Osteoblast (primary cell): ENCODE results near the gene NVL. TPM values are rescaled to one million over a fixed set of nuclear protein-coding genes. Genes with fewer than 3 reads are reported as not detected.

Experiments used
- DNase-seq: peaks from one replicate; pipeline ENCODE4 v3.0.0; 2011; ENCODE audit warnings: low spot score, mixed read lengths; ENCODE audit not compliant: insufficient read length; ENCODE audit errors: missing footprints
- H2AFZ ChIP-seq: 2 replicates; pipeline ENCODE4 v1.6.0; 2011; ENCODE audit warnings: mild to moderate bottlenecking, low read length
- H3K27ac ChIP-seq: 2 replicates; pipeline ENCODE4 v1.5.1; 2011; ENCODE audit warnings: mild to moderate bottlenecking, low read depth, low read length, moderate library complexity
- H3K27me3 ChIP-seq: 2 replicates; pipeline ENCODE4 v1.6.0; 2012; ENCODE audit warnings: mild to moderate bottlenecking, control low read depth, inconsistent platforms, low read length, moderate library complexity; ENCODE audit not compliant: insufficient read depth
- H3K36me3 ChIP-seq: 2 replicates; pipeline ENCODE4 v1.5.1; 2011; ENCODE audit warnings: mild to moderate bottlenecking, low read length, control low read depth, moderate library complexity; ENCODE audit not compliant: insufficient read depth
- H3K4me1 ChIP-seq: 2 replicates; pipeline ENCODE4 v1.5.1; 2011; ENCODE audit warnings: mild to moderate bottlenecking, low read length, control low read depth, moderate library complexity; ENCODE audit not compliant: insufficient read depth
- H3K4me2 ChIP-seq: 2 replicates; pipeline ENCODE4 v1.6.0; 2011; ENCODE audit warnings: mild to moderate bottlenecking, low read length; ENCODE audit not compliant: insufficient read depth
- H3K4me3 ChIP-seq: fragments of 200-600 bp; sonication (generic); 3 replicates; pipeline ENCODE4 v1.5.1; 2012; ENCODE audit warnings: mild to moderate bottlenecking, low read length, inconsistent platforms; ENCODE audit not compliant: insufficient read depth
- H3K79me2 ChIP-seq: 2 replicates; pipeline ENCODE4 v1.6.0; 2012; ENCODE audit warnings: mild to moderate bottlenecking, low read length, control low read depth, inconsistent platforms; ENCODE audit not compliant: insufficient read depth
- H3K9me3 ChIP-seq: 2 replicates; pipeline ENCODE4 v1.5.1; 2011; ENCODE audit warnings: low read depth, low read length, control low read depth
- H4K20me1 ChIP-seq: 2 replicates; pipeline ENCODE4 v1.6.0; 2012; ENCODE audit warnings: mild to moderate bottlenecking, low read length, control low read depth; ENCODE audit not compliant: insufficient read depth
- total RNA-seq: library from RNA; depleted of rRNA; stranded (reverse); fragments of >200 nt; gene quantifications from 2 replicates; pipeline ENCODE4 v1.2.3, GENCODE V29; 2012
- TF ChIP-seq, protein P1 (sequence below): IDR thresholded peaks from 2 replicates; pipeline ENCODE4 v1.5.1; 2011; ENCODE audit warnings: mild to moderate bottlenecking, low read depth, low read length, moderate library complexity; ENCODE audit errors: extremely low read depth

Gene NVL
- total RNA-seq, 1 donor, result 20.6 TPM

DNA sequence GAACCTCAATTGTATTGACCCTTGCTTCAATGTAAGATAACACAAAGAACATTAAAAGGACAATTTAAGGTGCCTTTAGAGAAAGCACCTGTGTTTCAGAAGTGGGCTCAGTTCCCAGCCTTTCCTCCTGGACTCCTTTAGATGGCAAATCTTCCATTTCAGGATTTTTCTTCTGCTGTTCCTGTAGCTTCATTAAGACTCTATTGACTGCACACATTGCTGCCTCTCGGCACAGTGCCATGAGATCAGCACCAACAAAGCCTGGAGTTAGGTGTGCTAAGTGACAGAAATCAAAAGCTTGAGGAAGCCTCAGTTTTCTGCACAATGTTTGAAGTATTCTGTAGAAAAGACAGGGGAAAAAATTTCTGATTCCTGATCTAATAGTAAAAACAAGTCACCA is 40.6 kb downstream of the NVL start:
- no peaks in the 10 kb centered on the region for H4K20me1 ChIP-seq
- H3K36me3 ChIP-seq, result peaks cover 44% of the 10 kb centered on the region
- no peak for DNase-seq
- TF ChIP-seq, protein P1, sequence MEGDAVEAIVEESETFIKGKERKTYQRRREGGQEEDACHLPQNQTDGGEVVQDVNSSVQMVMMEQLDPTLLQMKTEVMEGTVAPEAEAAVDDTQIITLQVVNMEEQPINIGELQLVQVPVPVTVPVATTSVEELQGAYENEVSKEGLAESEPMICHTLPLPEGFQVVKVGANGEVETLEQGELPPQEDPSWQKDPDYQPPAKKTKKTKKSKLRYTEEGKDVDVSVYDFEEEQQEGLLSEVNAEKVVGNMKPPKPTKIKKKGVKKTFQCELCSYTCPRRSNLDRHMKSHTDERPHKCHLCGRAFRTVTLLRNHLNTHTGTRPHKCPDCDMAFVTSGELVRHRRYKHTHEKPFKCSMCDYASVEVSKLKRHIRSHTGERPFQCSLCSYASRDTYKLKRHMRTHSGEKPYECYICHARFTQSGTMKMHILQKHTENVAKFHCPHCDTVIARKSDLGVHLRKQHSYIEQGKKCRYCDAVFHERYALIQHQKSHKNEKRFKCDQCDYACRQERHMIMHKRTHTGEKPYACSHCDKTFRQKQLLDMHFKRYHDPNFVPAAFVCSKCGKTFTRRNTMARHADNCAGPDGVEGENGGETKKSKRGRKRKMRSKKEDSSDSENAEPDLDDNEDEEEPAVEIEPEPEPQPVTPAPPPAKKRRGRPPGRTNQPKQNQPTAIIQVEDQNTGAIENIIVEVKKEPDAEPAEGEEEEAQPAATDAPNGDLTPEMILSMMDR, result no peak
- H3K9me3 ChIP-seq, result no peaks in the 10 kb centered on the region
- no peaks in the 10 kb centered on the region for H3K4me1 ChIP-seq
- H3K27me3 ChIP-seq, result no peaks in the 10 kb centered on the region
- no peak overlapping the region for H3K27ac ChIP-seq
- no peak overlapping the region for H2AFZ ChIP-seq
- H3K4me2 ChIP-seq, result no peak overlapping the region
- H3K4me3 ChIP-seq, result no peak overlapping the region
- H3K79me2 ChIP-seq, result no peaks in the 10 kb centered on the region

DNA sequence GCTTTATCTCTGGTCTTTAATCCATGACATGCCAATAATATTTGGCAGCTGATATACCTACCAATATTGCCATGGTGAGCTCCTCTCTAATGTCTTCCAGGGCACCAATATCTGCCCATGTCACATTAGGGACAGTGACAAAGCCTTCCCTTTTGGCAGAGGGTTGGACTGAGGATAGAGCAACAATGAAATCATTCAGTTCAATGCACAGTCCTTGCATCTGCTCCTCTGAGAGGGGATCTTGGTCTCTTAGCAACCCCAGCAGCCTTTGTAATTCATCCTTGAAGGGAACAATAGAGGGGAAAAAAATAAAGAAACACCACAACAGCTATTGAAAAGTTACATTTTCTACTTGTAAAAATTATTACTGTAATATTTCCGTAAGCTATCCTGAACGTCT is 42.3 kb downstream of the NVL start:
- Histone ChIP-seq H2AFZ (no peak overlapping the region), H3K79me2 (no peaks in the 10 kb centered on the region), H3K4me3 (no peak overlapping the region), H3K27me3 (no peaks in the 10 kb centered on the region), H3K9me3 (no peaks in the 10 kb centered on the region), H4K20me1 (no peaks in the 10 kb centered on the region), H3K4me2 (no peak overlapping the region), H3K27ac (no peak overlapping the region), H3K4me1 (no peaks in the 10 kb centered on the region), H3K36me3 (peaks cover 33% of the 10 kb centered on the region)
- DNase-seq, result no peak
- TF ChIP-seq, protein P1, result no peak

DNA sequence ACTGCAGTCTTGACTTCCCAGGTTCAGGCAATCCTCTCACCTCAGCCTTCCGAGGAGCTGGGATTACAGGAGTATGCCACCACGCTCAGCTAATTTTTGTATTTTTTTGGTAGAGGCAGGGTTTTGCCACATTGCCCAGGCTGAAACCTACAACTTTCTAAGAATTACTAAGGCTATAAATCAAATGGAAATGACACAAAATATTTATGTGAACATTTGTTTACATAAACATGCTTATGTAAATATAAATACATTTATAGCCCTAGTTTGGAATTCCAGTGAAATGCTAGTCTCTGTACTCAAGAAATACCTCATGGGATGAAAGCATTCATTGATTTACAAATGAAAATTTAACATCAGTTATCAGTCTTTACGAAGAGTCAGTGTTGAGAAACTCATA is 47.8 kb downstream of the NVL start:
- H3K27me3 ChIP-seq, result no peaks in the 10 kb centered on the region
- H3K9me3 ChIP-seq, result no peaks in the 10 kb centered on the region
- H3K79me2 ChIP-seq, result no peaks in the 10 kb centered on the region
- peaks cover 26% of the 10 kb centered on the region for H3K36me3 ChIP-seq
- no peak overlapping the region for H3K27ac ChIP-seq
- no peak for DNase-seq
- H3K4me1 ChIP-seq, result no peaks in the 10 kb centered on the region
- H2AFZ ChIP-seq, result no peak overlapping the region
- H3K4me2 ChIP-seq, result no peak overlapping the region
- H4K20me1 ChIP-seq, result no peaks in the 10 kb centered on the region
- H3K4me3 ChIP-seq, result no peak overlapping the region
- TF ChIP-seq, protein P1, result no peak

DNA sequence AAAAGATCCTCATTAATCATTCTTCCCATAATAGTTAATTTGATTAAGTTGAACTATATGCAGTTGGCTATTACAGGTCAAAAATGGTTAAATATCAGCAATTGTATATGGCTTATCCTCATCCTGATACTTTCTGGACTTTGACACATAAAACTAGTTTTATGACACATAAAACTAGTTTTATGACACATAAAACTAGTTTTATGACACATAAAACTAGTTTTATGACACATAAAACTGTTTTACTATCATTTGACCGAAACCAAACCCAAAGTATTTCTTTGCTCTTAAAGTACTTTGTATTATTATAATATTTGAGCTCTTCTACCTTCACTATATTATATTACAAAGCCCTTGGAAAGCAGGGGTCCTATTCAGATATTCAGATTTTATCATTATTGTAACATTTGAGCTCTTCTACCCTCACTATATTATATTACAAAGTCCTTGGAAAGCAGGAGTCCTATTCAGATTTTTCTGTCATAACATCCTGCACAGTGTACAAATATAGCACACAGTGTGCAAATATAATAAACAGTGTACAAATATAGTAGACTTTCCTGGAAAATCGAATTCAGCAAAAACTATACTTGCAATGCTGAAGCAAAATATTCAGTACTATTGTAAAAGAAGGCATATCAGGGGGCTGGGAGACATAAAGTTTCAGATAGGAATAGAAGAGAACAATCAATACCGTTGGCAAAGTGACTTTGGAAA is 53.0 kb downstream of the NVL start:
- TF ChIP-seq, protein P1, result no peak
- H3K36me3 ChIP-seq, result peaks cover 21% of the 10 kb centered on the region
- no peak for DNase-seq
- no peaks in the 10 kb centered on the region for H3K27me3 ChIP-seq
- no peak overlapping the region for H2AFZ ChIP-seq
- H4K20me1 ChIP-seq, result no peaks in the 10 kb centered on the region
- no peak overlapping the region for H3K4me3 ChIP-seq
- no peak overlapping the region for H3K27ac ChIP-seq
- no peaks in the 10 kb centered on the region for H3K9me3 ChIP-seq
- no peak overlapping the region for H3K4me2 ChIP-seq
- H3K4me1 ChIP-seq, result no peaks in the 10 kb centered on the region
- no peaks in the 10 kb centered on the region for H3K79me2 ChIP-seq
